ENCODE measurements around the gene NT5DC2. TPM values are rescaled to one million over a fixed set of nuclear protein-coding genes. Genes with fewer than 3 reads are reported as not detected.

NT5DC2 gene
- total RNA-seq, 4 donors from 2014 or later = 21.7 to 69.5 (median 34.7) TPM

GRCh38 chr3:52520141-52520667 is 13.5 kb downstream of the NT5DC2 start:
- WGBS, 2 donors (ENCODE audit: low coverage in 1 of 2) = no CpG with 5 or more reads among the region's 14 CpGs
- no peaks in the 10 kb centered on the region for H3K27me3 ChIP-seq
- no peak overlapping the region for H3K4me3 ChIP-seq
- no peaks in the 10 kb centered on the region for H3K9me3 ChIP-seq
- no peak for TF ChIP-seq POLR2A (IDR thresholded peaks at IDR 0.05)
- TF ChIP-seq CTCF (IDR thresholded peaks at IDR 0.05) = no peak
- TF ChIP-seq EP300 (IDR thresholded peaks at IDR 0.05) = no peak
- no peak for TF ChIP-seq POLR2AphosphoS5 (IDR thresholded peaks at IDR 0.05)
- no peak overlapping the region for H3K27ac ChIP-seq
- H3K36me3 ChIP-seq = peaks cover 0 to 52% of the 10 kb centered on the region in 2 donors
- peaks cover 0 to 17% (median 4%) of the 10 kb centered on the region in 3 donors for H3K4me1 ChIP-seq
- no peak for ATAC-seq

GRCh38 chr3:52519445-52520140 is 14.1 kb downstream of the NT5DC2 start:
- H3K36me3 ChIP-seq = peaks cover 0 to 48% of the 10 kb centered on the region in 2 donors
- H3K27me3 ChIP-seq = no peaks in the 10 kb centered on the region

GRCh38 chr3:52518723-52519444 is 14.8 kb downstream of the NT5DC2 start:
- Histone ChIP-seq H3K27ac (no peak overlapping the region), H3K4me3 (peak overlapping the region in 1 of 2 donors; percentile 39), H3K9me3 (no peaks in the 10 kb centered on the region), H3K27me3 (no peaks in the 10 kb centered on the region), H3K4me1 (peaks cover 0 to 8% (median 0%) of the 10 kb centered on the region in 3 donors), H3K36me3 (peaks cover 0 to 48% of the 10 kb centered on the region in 2 donors)
- TF ChIP-seq CTCF (IDR thresholded peaks at IDR 0.05) (no peak), POLR2A (IDR thresholded peaks at IDR 0.05) (no peak), POLR2AphosphoS5 (IDR thresholded peaks at IDR 0.05) (no peak), EP300 (IDR thresholded peaks at IDR 0.05) (no peak)
- WGBS, 2 donors (ENCODE audit: low coverage in 1 of 2) = 20 to 42% methylated on average over 1 to 9 of the region's 50 CpGs
- peak; percentile 45 for ATAC-seq

More at GRCh38 chr3:52519445-52520140, 14.1 kb downstream of the NT5DC2 start:
- Histone ChIP-seq H3K4me3 (no peak overlapping the region), H3K9me3 (no peaks in the 10 kb centered on the region), H3K27ac (no peak overlapping the region), H3K4me1 (peaks cover 0 to 11% (median 2%) of the 10 kb centered on the region in 3 donors)
- no peak for ATAC-seq
- TF ChIP-seq EP300 (IDR thresholded peaks at IDR 0.05) = no peak
- WGBS, 2 donors (ENCODE audit: low coverage in 1 of 2) = 80 to 100% methylated on average over 1 to 3 of the region's 22 CpGs

GRCh38 chr3:52517796-52518722 is 15.6 kb downstream of the NT5DC2 start:
- TF ChIP-seq POLR2A (IDR thresholded peaks at IDR 0.05) = no peak
- no peak for TF ChIP-seq CTCF (IDR thresholded peaks at IDR 0.05)
- TF ChIP-seq EP300 (IDR thresholded peaks at IDR 0.05) = no peak
- TF ChIP-seq POLR2AphosphoS5 (IDR thresholded peaks at IDR 0.05) = no peak
- Histone ChIP-seq H3K4me3 (peak overlapping the region in 1 of 2 donors; percentile 39), H3K4me1 (peaks cover 0 to 8% (median 0%) of the 10 kb centered on the region in 3 donors), H3K27ac (no peak overlapping the region), H3K9me3 (no peaks in the 10 kb centered on the region), H3K27me3 (no peaks in the 10 kb centered on the region), H3K36me3 (peaks cover 0 to 47% of the 10 kb centered on the region in 2 donors)
- WGBS, 2 donors (ENCODE audit: low coverage in 1 of 2) = 55 to 90% methylated on average over 2 to 7 of the region's 25 CpGs
- ATAC-seq = no peak
